HepG2 (cell line): ENCODE data around the gene GRIN2D. TPM values are rescaled to one million over a fixed set of nuclear protein-coding genes. Genes with fewer than 3 reads are reported as not detected.
A peak's percentile ranks its signal among the peaks of the same experiment; 100 is the strongest.

ENCODE experiments used
- ARHGAP35 ChIP-seq: sonication (generic); formaldehyde crosslinking; IDR thresholded peaks from 2 replicates; pipeline ENCODE4 v1.9.0; 2022; ENCODE audit warnings: mild to moderate bottlenecking, inconsistent platforms, moderate library complexity, missing genetic modification reagents, borderline replicate concordance
- ARID2 ChIP-seq: sonication (generic); formaldehyde crosslinking; IDR thresholded peaks from 2 replicates; pipeline ENCODE4 v1.8.1; 2022; ENCODE audit warnings: mild to moderate bottlenecking, missing genetic modification reagents, borderline replicate concordance
- ARNTL ChIP-seq: sonication (generic); formaldehyde crosslinking; IDR thresholded peaks from 2 replicates; pipeline ENCODE4 v1.4.0; 2020; ENCODE audit warnings: mild to moderate bottlenecking, missing genetic modification reagents
- DMAP1 ChIP-seq: IDR thresholded peaks from 2 replicates; pipeline ENCODE4 v1.6.1; 2016
- KAT2B ChIP-seq: fragments of 150-350 bp; IDR thresholded peaks from 2 replicates; pipeline ENCODE4 v1.6.1; 2014; ENCODE audit warnings: low read depth, low read length, borderline replicate concordance
- MTF1 ChIP-seq: sonication (generic); formaldehyde crosslinking; IDR thresholded peaks from 2 replicates; pipeline ENCODE4 v1.5.0; 2020; ENCODE audit warnings: missing genetic modification reagents
- NBN ChIP-seq: fragments of 450-650 bp; conservative IDR thresholded peaks from 2 replicates; pipeline ENCODE4 v1.6.1; 2017
- POGK ChIP-seq: sonication (generic); formaldehyde crosslinking; conservative IDR thresholded peaks from 2 replicates; pipeline ENCODE4 v1.8.0; 2022; ENCODE audit warnings: mild to moderate bottlenecking, moderate library complexity, missing genetic modification reagents
- RNF2 ChIP-seq: fragments of 450-650 bp; conservative IDR thresholded peaks from 2 replicates; pipeline ENCODE4 v1.6.1; 2016; ENCODE audit warnings: low read depth
- SIN3B ChIP-seq: fragments of 150-350 bp; IDR thresholded peaks from 2 replicates; pipeline ENCODE4 v1.6.1; 2014; ENCODE audit warnings: low read length
- SMC3 ChIP-seq: IDR thresholded peaks from 2 replicates; pipeline ENCODE4 v1.6.1; 2011; ENCODE audit warnings: low read length, improper control_type of control experiment
- SRSF4 ChIP-seq: fragments of 200-400 bp; formaldehyde crosslinking; IDR thresholded peaks from one replicate; pipeline ENCODE4 v1.6.1; 2018; ENCODE audit warnings: mild to moderate bottlenecking, low read depth, low read length, moderate library complexity; ENCODE audit not compliant: poor library complexity, severe bottlenecking
- STAT6 ChIP-seq: sonication (generic); formaldehyde crosslinking; IDR thresholded peaks from 2 replicates; pipeline ENCODE4 v1.4.0; 2020; ENCODE audit warnings: missing genetic modification reagents, mild to moderate bottlenecking, borderline replicate concordance
- TBP ChIP-seq: sonication (generic); formaldehyde crosslinking; IDR thresholded peaks from 2 replicates; pipeline ENCODE4 v1.5.0; 2020; ENCODE audit warnings: missing genetic modification reagents
- TIGD3 ChIP-seq: sonication (generic); formaldehyde crosslinking; IDR thresholded peaks from 2 replicates; pipeline ENCODE4 v1.5.1; 2020; ENCODE audit warnings: mild to moderate bottlenecking, missing genetic modification reagents, borderline replicate concordance
- ZBTB49 ChIP-seq: sonication (generic); formaldehyde crosslinking; IDR thresholded peaks from 2 replicates; pipeline ENCODE4 v1.4.0; 2020; ENCODE audit warnings: missing genetic modification reagents, borderline replicate concordance
- ZNF556 ChIP-seq: sonication (generic); formaldehyde crosslinking; IDR thresholded peaks from 2 replicates; pipeline ENCODE4 v1.4.0; 2020; ENCODE audit warnings: mild to moderate bottlenecking, missing genetic modification reagents, borderline replicate concordance
- ZNF619 ChIP-seq: sonication (generic); formaldehyde crosslinking; IDR thresholded peaks from 2 replicates; pipeline ENCODE4 v1.4.0; 2020; ENCODE audit warnings: mild to moderate bottlenecking, missing genetic modification reagents
- ZNF674 ChIP-seq: sonication (generic); formaldehyde crosslinking; IDR thresholded peaks from 2 replicates; pipeline ENCODE4 v1.5.0; 2020; ENCODE audit warnings: low read depth, mild to moderate bottlenecking, missing genetic modification reagents
- ZNF777 ChIP-seq: sonication (generic); formaldehyde crosslinking; IDR thresholded peaks from 2 replicates; pipeline ENCODE4 v1.4.0; 2020; ENCODE audit warnings: missing genetic modification reagents
- polyA plus RNA-seq, 8 experiments: library from polyadenylated mRNA; depleted of rRNA in 3 of 8; stranded (reverse) in 7 of 8; unstranded in 1 of 8; fragments of >200 nt; fragmentation: Illumina TruSeq in 4 of 8; extraction: Trizol in 4 of 8; gene quantifications; 2 replicates each; pipeline versions ENCODE4 v1.2.1 to v1.2.3, GENCODE V29; 2011 to 2016; ENCODE audit warnings: low read depth in 4 of 8, missing spikeins in 1 of 8, mixed read lengths in 1 of 8; ENCODE audit not compliant: insufficient read depth in 1 of 8
- total RNA-seq, 5 experiments: library from RNA; depleted of rRNA; stranded (reverse); fragments of >200 nt; fragmentation: Illumina TruSeq; extraction: Trizol; gene quantifications; 2 replicates each; pipeline ENCODE4 v1.2.3, GENCODE V29; 2016; ENCODE audit warnings: low read depth in 1 of 5

GRIN2D gene
- total and polyA plus RNA-seq, 2 of the 13 experiments (the other 11 are each of a cell fraction or from before 2014, with no cell fraction given) = 0.02 to 0.13 TPM

- TF ChIP-seq RNF2 (no peak), POGK (CRISPR knock-in tag) (no peak; the same call in 1 of the 2 replicates), ARNTL (no peak), ZNF777 (no peak; the same call in 1 of the 2 replicates), KAT2B (no peak), ARID2 (CRISPR knock-in tag) (no peak), TIGD3 (CRISPR knock-in tag) (no peak), ARHGAP35 (CRISPR knock-in tag) (no peak), ZNF556 (CRISPR knock-in tag) (0 out of 2 replicates have a peak, but pooled peaks have one; percentile 84), MTF1 (CRISPR knock-in tag) (0 out of 2 replicates have a peak, but pooled peaks have one; percentile 38), ZNF619 (CRISPR knock-in tag) (no peak), NBN (no peak), SRSF4 (no peak), DMAP1 (CRISPR knock-in tag) (peak; percentile 76; the same call in 1 of the 2 replicates), SMC3 (no peak), ZBTB49 (0 out of 2 replicates have a peak, but pooled peaks have one; percentile 14), TBP (CRISPR knock-in tag) (no peak), SIN3B (no peak), ZNF674 (CRISPR knock-in tag) (0 out of 2 replicates have a peak, but pooled peaks have one; percentile 53), STAT6 (no peak)
Measured at GRCh38 chr19:48390188-48391099, 3.0 kb upstream of the GRIN2D start (continued).
